CD4-positive, alpha-beta T cell treated with Interleukin-17A for 4 hours (primary cell): ENCODE measurements around the gene ATP6V0A4.
"Not testable (repeated sequence)": the region's sequence is repeated elsewhere in the genome, so short reads cannot be mapped to it uniquely, and the experiment has no call there.

Source experiments
- DNase-seq: peaks from one replicate; pipeline ENCODE4 v3.0.0-alpha.2; 2020; ENCODE audit warnings: mixed read lengths

Gene ATP6V0A4

GRCh38 chr7:138801256-138801655 is 3.3 kb upstream of the ATP6V0A4 start:
- no peak for DNase-seq

DNA sequence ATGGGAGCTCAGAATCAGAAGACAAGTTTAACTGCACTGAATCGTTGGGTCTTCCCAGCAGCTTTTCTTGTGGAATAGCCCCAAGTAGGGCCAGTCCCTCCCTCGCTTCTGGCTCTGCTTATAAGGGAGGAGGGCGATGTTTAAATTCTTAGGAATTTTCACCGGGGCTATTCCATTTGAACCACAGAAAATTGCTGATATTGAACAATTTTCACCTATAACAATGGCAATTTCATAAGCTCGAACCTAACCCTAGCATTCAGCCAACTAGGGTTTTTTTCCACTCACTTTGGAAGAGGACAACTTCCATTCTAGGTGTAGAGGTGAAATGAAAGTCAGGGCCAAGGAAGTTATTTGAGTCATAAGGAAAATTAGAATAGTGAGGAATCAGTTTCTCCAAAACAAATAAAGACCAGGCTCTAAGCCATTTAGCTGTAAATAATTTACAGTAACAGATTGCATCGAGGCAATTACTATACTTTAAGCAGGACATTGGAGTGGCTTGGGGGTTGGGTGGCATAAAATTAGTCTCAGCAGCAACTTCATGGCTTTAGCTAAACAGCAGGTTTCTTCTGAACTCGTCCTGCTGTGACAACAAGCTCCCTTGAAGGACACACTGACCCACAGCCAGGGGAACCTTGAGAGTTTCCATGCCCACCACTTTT is 1.5 kb upstream of the ATP6V0A4 start:
- no peak for DNase-seq

DNA sequence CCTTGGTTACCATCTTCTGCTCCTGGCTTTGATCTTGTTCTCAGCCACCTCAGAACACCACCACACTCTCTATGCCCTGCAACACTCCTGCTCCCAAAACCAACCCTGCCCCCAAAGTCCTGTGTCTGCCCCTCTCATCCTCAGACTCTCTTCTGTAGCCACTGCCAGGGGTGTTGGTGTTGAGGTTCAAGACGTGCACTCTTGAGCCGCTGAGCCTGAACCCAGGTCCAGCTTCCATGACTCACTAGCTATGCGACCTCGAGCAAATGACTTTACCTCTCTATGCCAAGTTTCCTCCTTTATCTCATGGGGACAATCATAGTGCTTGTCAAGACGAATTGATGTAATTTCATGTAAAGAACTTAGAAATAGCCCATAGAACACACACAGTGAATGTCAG is 840 bp upstream of the ATP6V0A4 start:
- no peak for DNase-seq

DNA sequence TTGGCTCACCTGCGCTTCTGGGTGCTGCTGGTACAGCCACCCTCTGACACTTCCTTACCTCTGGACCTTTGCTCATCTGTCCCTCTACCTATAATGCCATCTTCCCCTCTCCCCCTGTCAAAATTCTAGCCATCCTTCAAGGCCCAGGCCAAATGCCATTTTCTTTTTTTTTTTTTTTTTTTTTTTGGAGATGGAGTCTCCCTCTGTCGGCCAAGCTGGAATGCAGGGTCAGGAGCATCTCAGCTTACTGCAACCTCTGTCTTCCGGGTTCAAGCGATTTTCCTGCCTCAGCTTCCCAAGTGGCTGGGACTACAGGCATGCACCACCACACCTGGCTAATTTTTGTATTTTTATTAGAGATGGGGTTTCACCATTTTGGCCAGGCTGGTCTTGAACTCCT is 950 bp downstream of the ATP6V0A4 start:
- DNase-seq, result not testable (repeated sequence)

DNA sequence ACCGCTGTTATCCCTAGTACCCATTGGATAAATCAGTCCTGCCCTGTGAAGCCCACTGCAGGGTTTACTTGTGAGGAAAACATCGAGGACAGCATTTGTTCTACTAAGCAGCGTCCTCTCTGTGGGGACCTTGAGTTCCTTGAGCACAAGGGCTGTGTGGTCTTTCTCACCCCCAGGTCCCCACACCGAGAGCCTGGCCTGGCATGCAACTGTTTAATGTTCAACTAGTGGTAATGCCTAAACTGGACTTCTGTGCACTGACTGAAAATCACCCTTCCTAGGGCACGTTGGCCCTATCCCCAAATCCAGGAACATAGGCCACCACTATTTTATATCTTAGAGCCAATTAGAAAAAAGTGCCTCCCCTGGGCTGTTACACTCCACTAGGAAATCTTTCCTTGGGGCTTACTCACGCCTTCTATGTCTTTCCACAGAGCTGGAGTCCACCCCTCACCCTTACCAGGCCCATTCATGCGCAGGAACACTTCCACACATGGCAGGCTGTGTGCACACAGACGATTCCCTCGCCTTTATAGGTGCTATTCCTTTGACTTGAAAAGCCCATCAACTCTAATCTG is 1.9 kb downstream of the ATP6V0A4 start:
- no peak for DNase-seq

DNA sequence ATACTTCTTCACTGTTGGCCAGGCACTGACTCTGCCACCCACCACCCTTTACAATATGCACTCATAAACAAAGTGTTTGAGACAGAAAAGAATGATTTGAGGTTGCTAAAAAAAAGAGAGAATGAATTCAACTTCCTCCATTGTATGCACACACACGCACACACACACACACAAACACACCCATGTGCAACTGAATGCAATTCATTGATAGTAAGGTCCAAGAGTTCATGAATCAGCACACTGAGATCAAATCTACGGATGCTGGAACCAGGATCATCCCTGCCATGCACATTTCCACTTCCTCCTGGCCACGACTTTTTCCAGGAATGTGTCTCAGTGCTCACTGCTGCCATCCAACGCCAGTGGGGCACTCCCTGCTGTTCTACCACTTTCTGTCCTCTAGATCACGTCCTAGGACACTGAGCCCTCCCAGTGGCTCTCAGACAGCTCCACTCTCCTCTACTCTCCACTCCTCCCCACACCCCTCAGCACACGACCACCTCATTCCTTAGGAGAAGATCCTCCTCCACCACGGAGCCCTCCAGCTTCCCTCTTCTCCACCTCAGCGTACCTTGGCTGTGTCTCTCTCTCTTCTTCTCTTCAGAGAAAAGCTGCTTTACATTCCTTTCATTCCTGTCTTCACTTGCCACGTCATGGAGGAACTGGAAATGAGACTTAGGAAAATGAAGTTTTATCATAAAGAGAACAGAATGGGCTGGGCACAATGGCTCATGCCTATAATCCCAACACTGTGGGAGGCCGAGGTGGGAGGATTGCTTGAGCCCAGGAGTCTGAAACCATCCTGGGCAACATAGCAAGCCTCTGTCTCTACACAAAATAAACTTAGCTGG is 12.2 kb downstream of the ATP6V0A4 start:
- DNase-seq, result no peak

DNA sequence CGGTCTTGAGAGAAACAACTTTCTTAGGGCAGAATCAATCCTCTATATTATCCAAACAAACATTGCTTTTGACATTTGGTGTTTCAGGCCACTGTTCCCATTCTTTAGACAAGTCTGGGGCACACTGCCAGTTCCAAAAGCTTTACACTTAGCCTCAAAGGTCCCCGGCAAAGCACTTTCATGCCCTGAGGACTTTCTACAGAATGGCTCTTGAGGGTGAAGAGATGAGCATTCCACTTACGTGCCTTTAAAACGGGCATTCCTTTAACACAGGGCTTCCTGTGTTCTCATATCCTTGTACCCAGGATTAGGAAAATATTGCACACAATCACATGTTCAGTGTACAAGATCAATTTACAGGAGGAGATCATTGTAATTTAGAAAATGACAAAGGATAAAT is 13.3 kb downstream of the ATP6V0A4 start:
- DNase-seq, result no peak

DNA sequence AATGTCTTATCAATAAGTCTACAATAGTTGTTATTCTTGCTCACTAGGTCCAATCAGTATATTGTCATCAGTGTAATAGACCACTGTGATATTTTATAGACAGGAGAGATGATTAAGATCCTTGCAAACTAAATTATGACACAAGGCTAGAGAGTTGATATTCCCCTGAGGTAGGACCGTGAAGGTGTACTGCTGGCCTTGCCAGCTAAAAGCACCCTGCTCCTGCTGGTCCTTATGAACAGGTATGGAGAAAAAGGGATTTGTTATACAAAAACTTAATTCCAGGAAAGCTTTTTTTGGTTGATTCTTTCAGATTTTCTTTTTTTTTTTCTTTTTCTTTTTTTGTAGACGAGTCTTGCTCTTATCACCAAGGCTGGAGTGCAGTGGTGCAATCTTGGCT is 17.0 kb downstream of the ATP6V0A4 start:
- no peak for DNase-seq

DNA sequence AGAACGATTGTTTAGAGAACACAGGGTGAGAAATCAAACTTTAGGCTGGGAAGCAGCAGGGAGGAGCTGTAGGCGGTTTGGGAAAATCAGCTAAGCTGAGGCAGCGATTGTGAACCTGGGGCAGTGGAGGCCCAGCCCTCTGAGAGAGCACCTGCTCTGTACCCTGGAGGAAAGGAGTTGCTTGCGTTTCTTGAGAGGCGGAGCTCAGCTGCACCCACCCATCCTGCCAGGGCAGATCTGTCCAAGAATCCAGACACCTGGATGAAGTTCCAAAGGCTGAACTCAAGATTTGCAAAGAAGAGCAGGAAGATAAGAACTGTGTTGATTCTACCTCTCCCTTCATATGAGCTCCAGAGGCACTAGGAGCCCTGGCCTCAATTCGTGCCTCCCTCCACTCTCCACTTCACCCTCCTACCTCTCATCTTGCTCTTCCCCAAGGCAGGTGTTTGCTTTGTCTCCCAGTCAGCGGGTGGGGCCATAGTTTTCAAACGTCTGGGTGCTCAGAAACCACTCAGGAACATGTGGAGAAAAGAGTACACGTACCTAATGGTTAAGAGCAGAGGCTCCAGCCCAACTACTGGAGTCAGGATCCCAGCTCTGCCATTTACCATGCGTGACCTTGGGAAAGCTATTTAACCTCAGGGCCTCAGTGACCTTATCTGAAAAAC is 21.7 kb downstream of the ATP6V0A4 start:
- no peak for DNase-seq

- DNase-seq, result no peak
These were observed 24.2 kb downstream of the ATP6V0A4 start for GRCh38 chr7:138773817-138774216.

DNA sequence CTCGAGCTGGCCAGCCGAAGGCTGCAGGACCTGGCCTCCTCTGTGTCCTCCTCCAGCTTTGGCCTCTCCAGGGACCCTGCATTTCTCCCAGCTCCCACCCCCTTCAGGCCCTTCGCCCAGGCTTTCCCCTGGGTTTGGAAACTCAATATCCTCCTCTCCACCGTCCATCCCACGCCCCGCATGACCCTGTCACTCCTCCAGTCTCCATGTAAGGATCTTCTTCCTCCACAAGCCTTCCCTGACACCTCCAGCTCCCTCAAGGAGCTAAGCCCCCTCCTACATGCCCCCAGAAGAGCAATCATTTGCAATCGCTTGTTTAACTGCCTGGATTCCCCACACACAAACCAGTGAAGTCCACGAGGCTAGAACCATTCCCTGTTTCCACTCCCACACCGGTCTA is 24.8 kb downstream of the ATP6V0A4 start:
- DNase-seq, result no peak

DNA sequence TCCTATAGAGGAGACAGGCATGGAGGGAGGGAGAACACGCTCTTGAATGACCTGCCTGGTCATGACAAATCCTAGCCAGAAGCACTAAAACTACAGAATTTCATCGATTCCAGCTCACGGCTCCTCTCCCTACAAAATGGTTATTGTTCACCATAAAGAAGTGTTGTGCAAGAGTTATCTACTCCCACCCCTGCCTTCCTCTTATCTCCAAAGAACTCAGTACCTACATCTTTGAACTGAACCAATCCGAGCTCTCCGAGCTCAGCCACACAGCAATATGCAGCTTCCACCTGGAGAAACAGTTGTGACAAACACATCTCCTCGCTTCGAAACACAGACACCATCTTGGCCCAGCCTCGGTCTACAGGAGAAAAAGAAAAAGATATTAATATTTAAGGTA is 27.1 kb downstream of the ATP6V0A4 start:
- DNase-seq, result no peak

DNA sequence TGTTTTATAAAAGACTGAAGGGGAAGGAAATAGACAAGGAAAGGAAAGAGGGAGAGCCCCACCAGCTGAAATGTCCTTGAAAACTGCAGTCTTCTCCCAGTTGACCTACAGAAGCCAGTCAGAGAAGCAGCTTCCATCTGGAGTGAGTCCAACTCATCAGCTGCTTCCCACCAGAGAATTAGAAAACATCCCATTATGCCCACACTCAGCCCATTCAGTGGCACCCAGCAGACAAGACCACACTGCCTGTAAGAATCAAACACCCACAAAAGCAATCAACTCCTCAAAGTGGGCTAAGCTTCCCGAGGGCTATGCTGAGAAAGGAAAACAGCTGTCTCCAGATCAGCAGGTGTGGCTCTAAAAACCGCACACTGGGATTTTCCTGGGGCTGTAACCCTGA is 29.8 kb downstream of the ATP6V0A4 start:
- DNase-seq, result no peak

GRCh38 chr7:138756591-138757242 is 41.3 kb downstream of the ATP6V0A4 start:
- no peak for DNase-seq

GRCh38 chr7:138755842-138756590 is 42.0 kb downstream of the ATP6V0A4 start:
- DNase-seq, result no peak

GRCh38 chr7:138755331-138755747 is 42.7 kb downstream of the ATP6V0A4 start:
- no peak for DNase-seq

DNA sequence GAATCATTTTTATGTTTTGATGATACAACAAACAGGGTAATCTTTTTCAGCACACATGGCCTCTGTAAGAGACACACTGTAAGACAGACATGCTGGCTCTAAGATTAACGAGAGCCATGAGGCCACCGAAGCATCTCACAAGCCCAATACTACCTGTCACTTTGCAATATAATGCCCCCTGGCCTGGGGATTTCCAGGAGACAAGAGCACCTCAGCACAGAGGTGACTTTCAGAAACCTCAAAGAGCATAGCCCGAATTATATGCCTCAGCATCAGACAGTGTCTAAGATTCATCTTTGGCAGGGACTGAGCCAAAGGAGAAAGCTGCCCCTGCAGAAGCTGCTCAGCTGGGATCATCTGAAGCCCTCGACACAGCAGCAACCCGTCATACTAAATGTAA is 44.4 kb downstream of the ATP6V0A4 start:
- DNase-seq, result peak; percentile 29

DNA sequence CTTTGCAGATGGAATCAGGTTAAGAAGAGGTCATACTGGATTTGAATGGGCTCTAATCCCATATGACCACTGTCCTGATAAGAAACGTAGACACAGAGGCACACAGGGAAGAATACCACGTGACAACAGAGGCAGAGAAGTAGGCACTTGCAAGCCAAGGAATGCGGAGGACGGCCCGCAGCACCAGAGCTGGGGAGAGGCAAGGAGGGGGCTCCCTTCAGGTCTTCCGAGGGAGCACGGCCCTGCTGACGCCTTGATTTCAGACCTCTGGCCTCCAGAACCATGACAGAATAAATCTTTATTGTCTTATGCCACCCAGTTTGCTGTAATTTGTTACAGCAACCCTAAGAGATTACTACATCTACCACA is 44.9 kb downstream of the ATP6V0A4 start:
- peak; percentile 15 for DNase-seq

GRCh38 chr7:138752518-138753149 is 45.4 kb downstream of the ATP6V0A4 start:
- DNase-seq, result peak; percentile 94

DNA sequence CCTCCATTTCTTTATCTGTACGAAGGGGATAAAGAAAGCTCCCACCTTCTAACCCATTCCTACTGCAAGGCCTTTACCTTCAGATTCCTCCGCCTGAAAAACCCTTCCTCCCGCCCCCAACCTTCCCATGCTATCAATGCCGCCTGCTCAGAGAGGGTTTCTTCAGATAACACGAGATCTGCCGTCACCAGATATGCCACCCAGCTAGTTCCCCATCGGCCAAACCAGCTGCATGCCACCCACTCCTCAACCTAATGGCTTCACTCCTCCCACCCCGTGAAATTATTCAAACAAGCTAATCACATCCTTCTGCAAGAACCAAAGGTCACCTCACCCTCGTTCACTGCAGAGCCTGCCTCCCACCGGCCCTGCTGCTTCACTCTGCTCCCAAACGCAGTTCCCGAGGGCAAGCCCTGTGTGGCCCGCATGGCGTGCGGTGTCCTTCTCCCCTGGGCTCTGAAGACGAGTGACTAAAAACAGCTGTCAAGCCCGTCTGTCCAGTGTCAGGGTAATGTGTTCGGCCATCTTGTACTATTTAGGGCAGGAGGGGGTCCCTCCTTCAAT is 47.0 kb downstream of the ATP6V0A4 start:
- no peak for DNase-seq

DNA sequence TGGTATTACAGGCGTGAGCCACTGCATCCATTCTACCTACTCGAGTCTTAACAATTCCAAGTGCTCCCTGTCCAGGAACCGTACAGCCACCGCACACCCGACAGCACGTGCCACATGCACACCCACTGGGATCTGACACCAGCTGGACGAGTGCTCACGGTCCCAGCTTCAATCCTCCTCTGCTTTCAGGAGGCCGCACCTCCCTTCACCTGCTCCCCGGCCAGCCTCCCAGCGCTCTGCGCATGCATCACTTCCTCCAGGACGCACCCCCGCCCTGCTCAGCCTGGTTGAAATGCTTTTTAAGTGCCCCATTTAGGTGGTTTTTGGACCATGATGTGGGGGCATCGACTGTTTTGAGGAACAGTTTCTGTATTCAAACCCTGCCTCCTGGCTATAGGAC is 47.5 kb downstream of the ATP6V0A4 start:
- peak; percentile 15 for DNase-seq
